Measurements from ENCODE around the gene LYG1.

GRCh38 chr2:99240431-99240830 lies 60.6 kb downstream of the LYG1 start:
- TF ChIP-seq CTCF (conservative IDR thresholded peaks at IDR 0.05 in 1 of 2, IDR thresholded peaks at IDR 0.05 in 1 of 2; ENCODE audit: low read depth in 1 of 2, low read length in 2 of 2) (no peak), EZH2 (IDR thresholded peaks at IDR 0.05; ENCODE audit: low read length, missing control alignments) (no peak)
